Measurements from ENCODE around the gene ARMH2.

ARMH2 gene

GRCh38 chr6:24798740-24799540, at the start of gene ARMH2:
TSS of gene ARMH2 (minus strand) at chr6:24798917. CDS start at chr6:24798857, 60 bp downstream.
- no peak for TF ChIP-seq CTCF (IDR thresholded peaks at IDR 0.05; ENCODE audit: low read length, missing control alignments)
- DNase-seq (ENCODE audit: low read depth) = no peak
- no peak within 1 kb of the TSS for H3K4me3 ChIP-seq (replicated peaks; ENCODE audit: low read depth, low read length)

- DNase-seq (ENCODE audit: low read depth) = no peak
- no peak for TF ChIP-seq CTCF (IDR thresholded peaks at IDR 0.05; ENCODE audit: low read length, missing control alignments)
- no peak overlapping the region for H3K4me3 ChIP-seq (replicated peaks; ENCODE audit: low read depth, low read length)
Observed at GRCh38 chr6:24848461-24848860, 49.7 kb upstream of the ARMH2 start.

GRCh38 chr6:24847402-24847801, 48.7 kb upstream of the ARMH2 start:
- TF ChIP-seq CTCF (IDR thresholded peaks at IDR 0.05; ENCODE audit: low read length, missing control alignments) = no peak
- DNase-seq (ENCODE audit: low read depth) = no peak
- no peak overlapping the region for H3K4me3 ChIP-seq (replicated peaks; ENCODE audit: low read depth, low read length)

- DNase-seq (ENCODE audit: low read depth) = no peak
- TF ChIP-seq CTCF (IDR thresholded peaks at IDR 0.05; ENCODE audit: low read length, missing control alignments) = no peak
- no peak overlapping the region for H3K4me3 ChIP-seq (replicated peaks; ENCODE audit: low read depth, low read length)
Observed at GRCh38 chr6:24845578-24845977, 46.9 kb upstream of the ARMH2 start.

GRCh38 chr6:24844903-24845302, 46.2 kb upstream of the ARMH2 start:
- DNase-seq (ENCODE audit: low read depth) = no peak
- no peak for TF ChIP-seq CTCF (IDR thresholded peaks at IDR 0.05; ENCODE audit: low read length, missing control alignments)

GRCh38 chr6:24844061-24844460, 45.3 kb upstream of the ARMH2 start:
- no peak overlapping the region for H3K4me3 ChIP-seq (replicated peaks; ENCODE audit: low read depth, low read length)
- no peak for TF ChIP-seq CTCF (IDR thresholded peaks at IDR 0.05; ENCODE audit: low read length, missing control alignments)
- no peak for DNase-seq (ENCODE audit: low read depth)

More at GRCh38 chr6:24844903-24845302, 46.2 kb upstream of the ARMH2 start:
- H3K4me3 ChIP-seq (replicated peaks; ENCODE audit: low read depth, low read length) = no peak overlapping the region

- DNase-seq (ENCODE audit: low read depth) = no peak
- H3K4me3 ChIP-seq (replicated peaks; ENCODE audit: low read depth, low read length) = no peak overlapping the region
- no peak for TF ChIP-seq CTCF (IDR thresholded peaks at IDR 0.05; ENCODE audit: low read length, missing control alignments)
Observed at GRCh38 chr6:24840187-24840586, 41.5 kb upstream of the ARMH2 start.

Measured in fibroblast of pulmonary artery (primary cell).